PFSK-1 (cell line): Measurements from ENCODE around the gene SYTL1.

Source experiments
- FOXP2 ChIP-seq: optimal IDR thresholded peaks from 2 replicates; pipeline ENCODE3; 2011; ENCODE audit warnings: borderline replicate concordance, control low read depth, inconsistent platforms; ENCODE audit not compliant: insufficient read depth; ENCODE audit errors: extremely low read length, extremely low read depth
- POLR2AphosphoS5 ChIP-seq: IDR thresholded peaks from 2 replicates; pipeline ENCODE4 v1.6.1; 2012; ENCODE audit warnings: low read depth, mild to moderate bottlenecking, control low read depth, low read length, moderate library complexity
- REST ChIP-seq, 2 experiments: IDR thresholded peaks; 2 replicates each; pipeline versions ENCODE4 v1.6.1 to v1.8.0; 2011 to 2012; ENCODE audit warnings: low read depth in 2 of 2, low read length in 2 of 2, control low read depth in 1 of 2, inconsistent platforms in 1 of 2, mild to moderate bottlenecking in 1 of 2, moderate library complexity in 1 of 2; ENCODE audit not compliant: insufficient read depth in 1 of 2
- SIN3A ChIP-seq: IDR thresholded peaks from 2 replicates; pipeline ENCODE4 v1.6.1; 2012; ENCODE audit warnings: mild to moderate bottlenecking, low read length, moderate library complexity, borderline replicate concordance; ENCODE audit not compliant: insufficient read depth
- TAF1 ChIP-seq: IDR thresholded peaks from 2 replicates; pipeline ENCODE4 v1.6.1; 2012; ENCODE audit warnings: low read length, control low read depth, borderline replicate concordance; ENCODE audit not compliant: insufficient read depth

The SYTL1 gene

GRCh38 chr1:27302612-27303011, 39.2 kb upstream of the SYTL1 start:
- no peak for TF ChIP-seq FOXP2
- no peak for TF ChIP-seq POLR2AphosphoS5
- TF ChIP-seq REST (IDR thresholded peaks at IDR 0.05; ENCODE audit: insufficient read depth in 1 of 2, low read depth in 2 of 2, low read length in 2 of 2), result no peak
- no peak for TF ChIP-seq SIN3A
- no peak for TF ChIP-seq TAF1

- TF ChIP-seq REST (IDR thresholded peaks at IDR 0.05; ENCODE audit: insufficient read depth in 1 of 2, low read depth in 2 of 2, low read length in 2 of 2), result no peak
- no peak for TF ChIP-seq POLR2AphosphoS5
- no peak for TF ChIP-seq FOXP2
- TF ChIP-seq SIN3A, result no peak
- no peak for TF ChIP-seq TAF1
Measured at GRCh38 chr1:27303509-27303908, 38.3 kb upstream of the SYTL1 start.

- TF ChIP-seq REST (IDR thresholded peaks at IDR 0.05; ENCODE audit: insufficient read depth in 1 of 2, low read depth in 2 of 2, low read length in 2 of 2) (no peak), SIN3A (no peak), FOXP2 (no peak), TAF1 (no peak), POLR2AphosphoS5 (no peak)
Measured at GRCh38 chr1:27306071-27306470, 35.8 kb upstream of the SYTL1 start.

- TF ChIP-seq TAF1, result no peak
- TF ChIP-seq POLR2AphosphoS5, result no peak
- no peak for TF ChIP-seq SIN3A
- TF ChIP-seq REST (IDR thresholded peaks at IDR 0.05; ENCODE audit: insufficient read depth in 1 of 2, low read depth in 2 of 2, low read length in 2 of 2), result no peak
- TF ChIP-seq FOXP2, result no peak
Measured at GRCh38 chr1:27306892-27307761, 34.7 kb upstream of the SYTL1 start.
